ENCODE measurements around the gene EDIL3. TPM values are rescaled to one million over a fixed set of nuclear protein-coding genes. Genes with fewer than 3 reads are reported as not detected.

The EDIL3 gene
- polyA plus RNA-seq, 1 donor (not counting 4 experiments of a cell fraction or from before 2014, with no cell fraction given): 0.34 TPM

- dilution Hi-C loops (cut with MboI; ENCODE audit: extremely low pct_ligation_motif_present, low sequenced_read_pairs): no loop called here
- FAIRE-seq: no peak
Measured at GRCh38 chr5:83956386-83956785, 428.3 kb downstream of the EDIL3 start.

DNA sequence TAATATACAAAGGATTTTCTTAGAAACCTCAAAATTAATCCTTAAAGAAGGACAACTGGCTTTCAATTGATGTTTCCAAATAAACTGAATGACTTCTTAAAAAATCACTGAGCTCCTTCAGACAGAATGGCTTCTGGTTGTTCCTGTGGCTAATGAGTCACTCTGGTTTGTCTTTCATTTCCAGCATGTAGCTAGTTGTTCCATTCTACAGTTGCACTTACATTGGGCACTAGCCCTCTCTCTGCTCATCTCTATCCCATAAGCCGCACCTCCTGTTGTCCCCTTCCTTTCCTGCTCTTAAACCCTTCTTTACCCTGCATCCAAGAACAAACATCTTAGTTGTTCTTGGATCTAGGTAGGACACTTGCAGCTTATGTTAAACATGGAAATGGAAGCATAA lies 428.8 kb downstream of the EDIL3 start:
- H3K4me3 ChIP-seq (ENCODE audit: control insufficient read depth in 2 of 3, extremely low read depth in 1 of 3, insufficient read depth in 2 of 3, low read depth in 1 of 3, low read length in 3 of 3): no peak overlapping the region
- dilution Hi-C loops (cut with MboI; ENCODE audit: extremely low pct_ligation_motif_present, low sequenced_read_pairs): no loop called here
- H3K4me2 ChIP-seq (ENCODE audit: control insufficient read depth, extremely low read depth, insufficient read depth, low read depth, low read length): no peak overlapping the region
- H3K4me1 ChIP-seq (ENCODE audit: control insufficient read depth, extremely low read depth, insufficient read depth, low read length): no peaks in the 10 kb centered on the region
- H3K9me1 ChIP-seq (ENCODE audit: control insufficient read depth, extremely low read depth, insufficient read depth, low read length): no peaks in the 10 kb centered on the region
- no peaks in the 10 kb centered on the region for H3K9me3 ChIP-seq (ENCODE audit: control insufficient read depth, low read depth, low read length)
- peak; percentile 71 for FAIRE-seq
- H4K20me1 ChIP-seq (ENCODE audit: control insufficient read depth, extremely low read depth, insufficient read depth, low read length): no peaks in the 10 kb centered on the region
- no peaks in the 10 kb centered on the region for H3K79me2 ChIP-seq (ENCODE audit: control insufficient read depth, insufficient read depth, low read length)
- no peak for DNase-seq (ENCODE audit: low read depth, low spot score)
- no peak overlapping the region for H3K27ac ChIP-seq (ENCODE audit: control insufficient read depth, insufficient read depth, low read length)
- H3K36me3 ChIP-seq (ENCODE audit: control insufficient read depth in 2 of 2, extremely low read depth in 1 of 2, insufficient read depth in 2 of 2, low read length in 2 of 2): no peaks in the 10 kb centered on the region
- H3K9ac ChIP-seq (ENCODE audit: control insufficient read depth, extremely low read depth, insufficient read depth, low read length): no peak overlapping the region
- TF ChIP-seq, protein P1, sequence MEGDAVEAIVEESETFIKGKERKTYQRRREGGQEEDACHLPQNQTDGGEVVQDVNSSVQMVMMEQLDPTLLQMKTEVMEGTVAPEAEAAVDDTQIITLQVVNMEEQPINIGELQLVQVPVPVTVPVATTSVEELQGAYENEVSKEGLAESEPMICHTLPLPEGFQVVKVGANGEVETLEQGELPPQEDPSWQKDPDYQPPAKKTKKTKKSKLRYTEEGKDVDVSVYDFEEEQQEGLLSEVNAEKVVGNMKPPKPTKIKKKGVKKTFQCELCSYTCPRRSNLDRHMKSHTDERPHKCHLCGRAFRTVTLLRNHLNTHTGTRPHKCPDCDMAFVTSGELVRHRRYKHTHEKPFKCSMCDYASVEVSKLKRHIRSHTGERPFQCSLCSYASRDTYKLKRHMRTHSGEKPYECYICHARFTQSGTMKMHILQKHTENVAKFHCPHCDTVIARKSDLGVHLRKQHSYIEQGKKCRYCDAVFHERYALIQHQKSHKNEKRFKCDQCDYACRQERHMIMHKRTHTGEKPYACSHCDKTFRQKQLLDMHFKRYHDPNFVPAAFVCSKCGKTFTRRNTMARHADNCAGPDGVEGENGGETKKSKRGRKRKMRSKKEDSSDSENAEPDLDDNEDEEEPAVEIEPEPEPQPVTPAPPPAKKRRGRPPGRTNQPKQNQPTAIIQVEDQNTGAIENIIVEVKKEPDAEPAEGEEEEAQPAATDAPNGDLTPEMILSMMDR (optimal IDR thresholded peaks at IDR 0.05 in 1 of 3, IDR thresholded peaks at IDR 0.05 in 1 of 3, conservative IDR thresholded peaks at IDR 0.05 in 1 of 3; ENCODE audit: extremely low read depth in 1 of 3, insufficient read depth in 2 of 3, low read length in 3 of 3): no peak
- no peak for TF ChIP-seq EZH2 (IDR thresholded peaks at IDR 0.05; ENCODE audit: low read length)
- no peaks in the 10 kb centered on the region for H3K27me3 ChIP-seq (ENCODE audit: control insufficient read depth, extremely low read depth, insufficient read depth, low read length)
- no peak overlapping the region for H2AFZ ChIP-seq (ENCODE audit: control insufficient read depth, low read length)

More at GRCh38 chr5:83956386-83956785, 428.3 kb downstream of the EDIL3 start:
- no peak overlapping the region for H3K27ac ChIP-seq (ENCODE audit: control insufficient read depth, insufficient read depth, low read length)
- no peaks in the 10 kb centered on the region for H3K79me2 ChIP-seq (ENCODE audit: control insufficient read depth, insufficient read depth, low read length)
- no peaks in the 10 kb centered on the region for H3K36me3 ChIP-seq (ENCODE audit: control insufficient read depth in 2 of 2, extremely low read depth in 1 of 2, insufficient read depth in 2 of 2, low read length in 2 of 2)
- no peak overlapping the region for H3K9ac ChIP-seq (ENCODE audit: control insufficient read depth, extremely low read depth, insufficient read depth, low read length)
- no peaks in the 10 kb centered on the region for H3K9me3 ChIP-seq (ENCODE audit: control insufficient read depth, low read depth, low read length)
- DNase-seq (ENCODE audit: low read depth, low spot score): no peak
- no peaks in the 10 kb centered on the region for H3K4me1 ChIP-seq (ENCODE audit: control insufficient read depth, extremely low read depth, insufficient read depth, low read length)
- H3K9me1 ChIP-seq (ENCODE audit: control insufficient read depth, extremely low read depth, insufficient read depth, low read length): no peaks in the 10 kb centered on the region
- H3K4me2 ChIP-seq (ENCODE audit: control insufficient read depth, extremely low read depth, insufficient read depth, low read depth, low read length): no peak overlapping the region
- H2AFZ ChIP-seq (ENCODE audit: control insufficient read depth, low read length): no peak overlapping the region
- H3K4me3 ChIP-seq (ENCODE audit: control insufficient read depth in 2 of 3, extremely low read depth in 1 of 3, insufficient read depth in 2 of 3, low read depth in 1 of 3, low read length in 3 of 3): no peak overlapping the region
- TF ChIP-seq, protein P1 (optimal IDR thresholded peaks at IDR 0.05 in 1 of 3, IDR thresholded peaks at IDR 0.05 in 1 of 3, conservative IDR thresholded peaks at IDR 0.05 in 1 of 3; ENCODE audit: extremely low read depth in 1 of 3, insufficient read depth in 2 of 3, low read length in 3 of 3): no peak
- no peak for TF ChIP-seq EZH2 (IDR thresholded peaks at IDR 0.05; ENCODE audit: low read length)
- H4K20me1 ChIP-seq (ENCODE audit: control insufficient read depth, extremely low read depth, insufficient read depth, low read length): no peaks in the 10 kb centered on the region
- H3K27me3 ChIP-seq (ENCODE audit: control insufficient read depth, extremely low read depth, insufficient read depth, low read length): no peaks in the 10 kb centered on the region

All from keratinocyte (primary cell).